Measurements from ENCODE around the gene PSMB8.

PSMB8 gene

DNA sequence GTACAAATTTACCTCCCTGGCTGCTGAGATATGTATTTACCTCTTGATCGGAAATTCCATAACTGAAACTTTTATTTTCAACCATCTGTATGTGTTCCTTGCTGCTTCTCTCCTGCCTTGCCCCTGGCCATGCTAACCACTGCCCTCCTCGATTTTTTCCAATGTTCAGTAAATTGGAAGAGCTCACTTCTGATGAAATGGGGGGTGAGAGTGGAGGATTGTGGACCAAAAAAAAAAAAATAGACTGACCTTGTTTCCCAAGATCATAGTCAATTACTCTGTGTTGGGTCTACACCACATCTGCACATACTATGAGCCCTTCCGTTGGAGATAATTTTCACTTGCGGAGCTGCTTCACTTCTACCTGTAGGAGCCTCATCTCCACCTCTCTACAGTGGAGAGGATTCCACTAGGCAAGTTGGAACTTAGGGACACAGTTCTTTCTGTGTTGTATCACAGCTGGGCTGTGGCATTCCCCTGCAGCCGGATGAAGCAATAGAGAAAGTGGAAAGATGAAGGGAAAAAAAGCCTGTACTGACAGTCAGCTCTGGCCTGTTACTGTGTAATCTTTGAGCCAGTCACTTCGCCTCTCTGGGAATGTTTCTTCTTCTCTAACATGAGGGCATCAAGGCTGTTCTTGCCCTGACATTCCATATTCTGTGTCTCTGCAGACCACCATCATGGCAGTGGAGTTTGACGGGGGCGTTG is 11.8 kb upstream of the PSMB8 start:
- no peak for DNase-seq

DNA sequence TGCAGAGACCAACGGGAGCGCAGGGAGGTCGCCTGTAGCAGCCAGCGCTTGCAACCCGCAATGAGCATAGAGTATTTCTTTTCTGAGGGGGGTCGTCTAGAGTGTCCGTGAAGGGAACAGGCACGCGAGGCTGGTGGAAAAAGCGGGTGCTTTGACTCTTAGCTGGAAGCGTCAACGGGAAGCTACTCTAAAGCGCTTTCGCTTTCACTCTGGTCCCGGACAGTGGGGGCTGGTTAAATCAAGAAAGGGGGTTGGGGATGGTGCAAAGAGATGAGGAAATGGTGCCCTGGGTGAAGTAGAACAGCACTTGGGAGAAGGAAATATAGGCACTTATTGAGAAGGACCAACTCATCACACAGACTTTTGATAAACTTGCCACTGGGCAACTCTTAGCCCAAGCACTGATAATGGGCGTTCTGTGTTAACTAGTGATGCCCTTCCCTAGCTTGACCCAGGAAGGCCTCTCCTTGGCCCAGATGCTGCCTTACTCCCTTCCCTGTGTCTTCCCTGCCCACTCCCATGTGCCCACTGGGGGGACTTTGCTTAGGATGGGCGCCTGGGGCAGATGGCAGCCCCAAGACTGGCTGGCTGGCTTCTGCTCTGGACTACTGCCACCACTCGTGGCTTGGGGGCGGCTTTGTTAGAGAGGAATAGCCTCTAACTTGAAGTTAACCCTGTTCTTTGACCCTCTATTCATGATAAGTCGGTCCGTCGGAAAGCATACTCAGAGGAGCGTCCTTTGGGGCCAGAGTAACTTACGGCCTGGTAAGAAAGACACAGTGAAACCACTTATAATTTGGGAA is 10.7 kb upstream of the PSMB8 start:
- peak; percentile 36 for DNase-seq

DNA sequence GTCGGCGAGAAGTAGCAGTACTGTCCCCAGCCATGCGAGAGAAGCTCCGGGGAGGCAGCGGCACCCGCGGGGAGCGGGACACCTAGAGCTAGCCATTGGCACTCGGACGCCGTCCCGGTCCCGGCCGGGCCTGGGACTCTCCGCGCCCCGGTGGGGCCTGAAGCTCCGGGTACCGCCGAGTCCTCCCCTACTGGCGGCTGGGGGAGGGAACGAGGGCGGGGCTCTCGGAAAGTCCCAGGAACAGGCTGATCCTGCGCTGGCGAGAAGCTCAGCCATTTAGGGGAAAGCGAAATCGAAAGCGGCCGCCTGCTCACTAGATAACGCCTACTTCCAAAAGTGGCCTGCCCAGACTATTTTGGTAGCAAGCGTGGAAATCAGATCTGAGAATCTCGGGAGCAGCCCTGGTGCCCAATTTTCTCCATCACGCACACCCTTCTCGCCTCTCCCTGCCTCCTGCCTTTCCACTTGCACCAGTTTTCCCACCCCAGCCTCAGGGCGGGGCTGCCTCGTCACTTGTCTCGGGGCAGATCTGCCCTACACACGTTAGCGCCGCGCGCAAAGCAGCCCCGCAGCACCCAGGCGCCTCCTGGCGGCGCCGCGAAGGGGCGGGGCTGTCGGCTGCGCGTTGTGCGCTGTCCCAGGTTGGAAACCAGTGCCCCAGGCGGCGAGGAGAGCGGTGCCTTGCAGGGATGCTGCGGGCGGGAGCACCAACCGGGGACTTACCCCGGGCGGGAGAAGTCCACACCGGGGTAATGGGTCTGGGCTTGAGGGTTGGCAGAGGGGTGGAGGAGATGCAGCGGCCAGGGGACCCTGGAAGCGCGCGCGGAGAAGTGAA is 9.9 kb upstream of the PSMB8 start, which contains the start of the genes PSMB9 and TAP1:
TSS of gene PSMB9 (plus strand) at position 652 of the 835 bp plus-strand sequence. CDS start at position 690, 38 bp downstream.
TSS of gene TAP1 (minus strand) at position 164 of the 835 bp plus-strand sequence. CDS start at position 96, 68 bp downstream.
- peak; percentile 90 for DNase-seq

DNA sequence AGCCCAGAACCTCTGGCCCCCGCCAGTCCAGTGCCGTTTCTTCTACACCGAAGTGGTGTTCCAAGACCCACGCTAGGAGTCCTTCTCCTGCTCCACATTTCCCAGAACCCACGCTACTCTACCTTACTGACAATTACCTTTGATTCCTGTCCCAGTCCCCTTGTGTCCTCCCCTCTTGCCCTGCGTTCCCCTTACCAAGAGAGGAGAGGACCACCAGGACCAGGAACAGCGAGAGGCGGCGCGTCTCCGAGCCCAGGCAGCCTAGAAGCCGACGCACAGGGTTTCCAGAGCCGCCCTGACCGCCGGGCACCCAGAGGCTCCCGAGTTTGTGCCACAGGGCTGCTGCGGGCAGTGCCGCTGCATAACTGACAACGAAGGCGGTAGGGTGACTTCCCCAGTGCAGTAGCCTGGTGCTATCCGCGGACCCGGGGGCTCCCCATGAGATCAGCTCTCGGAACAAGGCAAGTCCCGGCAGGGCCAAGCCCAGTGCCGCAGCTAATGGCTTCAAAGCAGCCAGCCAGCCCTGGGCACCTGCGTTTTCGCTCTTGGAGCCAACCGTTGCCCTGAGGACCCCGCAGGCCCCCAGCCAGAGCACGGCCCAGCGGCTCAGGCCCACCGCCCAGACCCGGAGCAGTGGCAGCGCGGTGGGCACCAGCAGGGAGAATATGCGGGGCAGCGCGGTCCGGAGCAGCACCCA is 9.1 kb upstream of the PSMB8 start:
- peak; percentile 47 for DNase-seq

DNA sequence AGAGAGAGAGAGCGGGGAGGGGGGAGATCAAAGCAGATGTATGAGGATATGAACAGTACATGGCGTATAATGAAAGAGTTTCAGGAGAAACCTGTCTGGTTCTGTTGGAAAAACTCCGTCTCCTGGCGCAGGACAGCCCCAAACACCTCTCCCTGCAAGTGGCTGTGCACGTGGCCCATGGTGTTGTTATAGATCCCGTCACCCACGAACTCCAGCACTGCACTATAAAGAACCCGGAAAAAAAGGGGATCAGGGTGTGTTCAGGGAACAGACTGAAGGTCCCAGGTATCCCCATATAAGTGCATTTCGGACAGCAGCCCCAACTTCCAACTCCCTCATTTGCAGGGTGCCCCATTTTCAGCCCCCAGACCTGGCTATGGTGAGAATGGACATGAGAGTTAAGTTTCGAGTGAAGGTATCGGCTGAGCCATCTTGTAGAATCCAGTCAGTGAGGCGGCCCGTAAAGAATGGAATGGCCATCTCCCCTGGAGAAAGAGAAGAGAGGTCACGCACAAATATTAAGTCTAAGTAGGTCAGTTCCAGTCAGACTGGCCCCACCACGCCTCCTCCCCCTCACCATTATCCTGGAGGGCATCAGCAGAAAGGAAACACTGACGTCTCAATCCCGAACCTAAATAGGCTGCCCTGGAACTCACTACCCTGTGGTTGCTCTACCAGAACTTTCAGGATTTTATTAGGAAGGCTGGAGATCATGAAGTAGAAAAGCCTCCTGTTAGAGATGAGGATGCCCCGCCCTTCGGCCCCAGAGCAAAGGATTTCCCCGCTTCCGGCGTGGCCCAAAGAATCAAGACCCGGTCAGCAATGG is 8.4 kb upstream of the PSMB8 start:
- no peak for DNase-seq

DNA sequence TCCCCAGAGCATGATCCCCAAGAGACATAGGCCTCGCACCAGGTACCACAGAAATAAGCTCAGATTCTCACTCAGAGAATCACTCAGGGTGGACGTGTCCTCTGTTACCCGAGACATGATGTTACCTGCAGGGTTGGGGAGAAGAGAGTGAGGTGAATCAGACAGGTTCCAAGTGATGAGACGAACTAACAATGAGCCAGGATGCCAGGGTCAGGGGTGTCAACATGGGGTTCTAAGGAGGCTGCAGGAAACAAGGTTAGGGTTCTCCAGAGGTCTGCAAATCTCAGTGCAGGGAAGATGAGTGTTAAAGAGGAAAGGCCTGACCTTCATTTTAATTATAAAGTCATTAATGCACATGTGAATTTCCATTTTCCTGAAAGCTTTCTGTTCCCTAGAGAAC is 7.2 kb upstream of the PSMB8 start:
- no peak for DNase-seq

DNA sequence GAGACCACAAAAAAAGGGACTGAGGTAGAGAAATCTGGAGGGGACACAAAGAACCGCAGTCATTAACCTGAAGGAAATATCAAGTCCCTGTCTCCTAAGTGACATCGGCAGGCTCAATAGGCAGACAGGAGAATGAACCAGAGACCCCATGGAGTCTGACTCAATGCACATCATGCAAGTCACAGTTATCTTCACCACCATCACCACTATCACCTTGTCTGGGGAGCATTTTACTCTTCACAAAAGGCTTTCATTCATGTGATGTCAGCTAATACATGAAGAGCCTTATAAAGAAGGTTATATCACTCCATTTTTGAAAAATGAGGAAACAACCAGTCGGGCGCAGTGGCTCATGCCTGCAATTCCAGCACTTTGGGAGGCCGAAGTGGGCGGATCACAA is 5.3 kb upstream of the PSMB8 start:
- DNase-seq = no peak

DNA sequence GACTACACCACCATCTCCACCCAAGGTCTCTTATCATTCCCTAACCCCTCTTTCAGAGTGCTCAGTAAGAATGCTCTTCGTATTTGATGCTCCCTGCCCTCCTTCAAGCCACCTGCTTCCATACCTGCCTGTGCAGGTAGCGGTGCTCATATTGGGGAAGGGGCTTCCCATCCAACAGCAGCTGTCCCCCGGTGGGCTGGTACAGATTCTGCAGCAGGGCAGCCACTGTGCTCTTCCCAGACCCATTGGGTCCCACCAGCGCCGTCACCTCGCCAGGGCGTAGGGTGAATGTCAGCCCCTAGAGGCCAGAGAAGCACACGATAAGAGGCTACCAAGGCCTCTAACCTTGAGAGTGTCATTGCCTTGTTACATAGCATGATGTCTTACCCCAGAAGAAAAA is 3.9 kb upstream of the PSMB8 start:
- DNase-seq = no peak

DNA sequence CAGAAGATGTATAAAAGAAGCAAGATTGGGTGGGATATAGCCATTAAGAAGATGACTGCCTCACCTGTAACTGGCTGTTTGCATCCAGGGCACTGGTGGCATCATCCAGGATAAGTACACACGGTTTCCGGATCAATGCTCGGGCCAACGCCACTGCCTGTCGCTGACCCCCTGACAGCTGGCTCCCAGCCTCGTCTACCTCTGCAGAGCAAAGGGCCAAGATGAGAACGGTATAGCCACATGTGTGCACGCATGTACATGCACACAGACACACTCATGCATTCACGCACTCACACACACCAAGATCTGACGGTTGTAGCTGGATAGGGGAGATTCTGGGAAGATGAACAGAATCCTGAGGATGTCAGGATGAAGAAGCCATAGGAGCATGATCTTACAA is 3.2 kb upstream of the PSMB8 start:
- DNase-seq = no peak

DNA sequence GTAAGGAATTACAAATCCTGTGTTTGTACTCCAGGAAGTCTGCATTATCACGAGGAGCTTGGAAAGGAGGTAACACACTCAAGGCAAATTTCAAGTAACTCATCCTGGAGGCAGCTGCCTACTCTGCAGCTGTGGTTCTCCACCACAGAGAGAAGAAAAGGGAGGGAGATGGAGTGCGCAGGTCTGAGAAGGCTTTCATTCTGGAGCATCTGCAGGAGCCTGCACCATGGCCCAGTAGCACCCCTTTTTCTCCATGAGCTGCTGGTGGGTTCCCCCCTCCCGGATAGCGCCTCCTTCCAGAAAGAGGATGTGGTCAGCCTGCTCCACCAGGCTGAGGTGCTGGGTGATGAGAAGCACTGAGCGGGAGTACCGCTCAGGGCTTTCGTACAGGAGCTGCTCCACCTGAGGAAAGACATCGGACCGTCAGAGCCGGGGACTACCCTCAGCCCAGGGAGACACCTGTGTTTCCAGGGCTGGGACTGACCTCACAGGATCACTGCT is 1.6 kb upstream of the PSMB8 start:
- peak; percentile 25 for DNase-seq

DNA sequence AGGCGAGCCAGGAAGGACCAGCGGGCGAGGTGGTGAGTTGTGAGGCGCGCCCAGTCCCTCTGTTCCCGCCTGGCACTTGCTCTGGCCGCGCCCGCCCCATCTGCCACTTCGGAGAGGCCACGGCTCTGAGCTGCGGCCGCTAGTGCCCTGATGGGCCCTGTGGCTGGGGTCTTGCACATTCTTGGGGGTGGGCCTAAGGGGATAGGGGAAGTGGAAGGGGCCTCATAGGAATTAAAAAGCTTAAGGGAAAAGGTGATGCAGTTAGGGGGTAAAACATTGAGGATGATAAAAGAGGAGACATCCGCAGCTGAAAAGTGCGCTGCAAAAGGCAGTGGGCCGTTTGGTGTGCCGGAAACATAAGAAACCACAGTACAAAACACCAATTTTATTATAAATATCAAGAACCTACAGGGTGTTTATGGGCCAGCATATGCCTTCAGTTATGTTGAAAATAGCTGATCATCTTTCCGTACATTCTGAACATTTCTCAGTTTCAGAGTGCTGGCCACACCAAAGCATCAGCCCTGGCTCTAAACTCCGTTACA is 1.1 kb upstream of the PSMB8 start:
- no peak for DNase-seq

DNA sequence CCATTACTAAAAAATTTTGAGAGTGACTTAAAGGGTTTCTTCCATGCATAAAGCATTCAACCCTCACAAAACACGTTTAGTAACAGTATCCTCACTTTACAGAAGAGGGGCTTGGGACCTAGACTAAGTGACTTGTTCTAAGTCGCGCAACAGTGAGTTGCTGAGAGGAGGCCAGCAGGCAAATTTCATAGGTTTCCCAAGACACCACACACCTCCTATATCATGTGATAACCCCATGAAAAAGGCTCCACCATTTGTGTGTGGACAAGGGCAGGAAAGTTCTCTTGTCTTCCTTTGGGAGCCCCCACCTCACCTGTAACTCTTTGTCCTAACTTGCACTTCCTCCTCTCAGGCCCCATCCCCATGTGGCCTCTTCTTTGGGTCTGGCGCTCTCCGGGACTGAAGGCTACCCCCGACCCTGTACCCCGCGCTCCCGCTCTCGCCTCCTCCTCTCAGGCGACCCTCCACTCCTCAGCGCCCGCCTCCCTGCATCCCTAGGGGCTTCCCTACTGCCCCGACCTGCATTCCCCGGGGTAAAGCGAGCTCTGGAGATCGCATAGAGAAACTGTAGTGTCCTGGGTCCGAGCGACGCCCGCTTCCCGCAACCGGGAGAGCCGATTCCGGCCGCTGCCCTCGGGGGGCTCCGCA is 392 bp downstream of the PSMB8 start:
- DNase-seq = no peak

DNA sequence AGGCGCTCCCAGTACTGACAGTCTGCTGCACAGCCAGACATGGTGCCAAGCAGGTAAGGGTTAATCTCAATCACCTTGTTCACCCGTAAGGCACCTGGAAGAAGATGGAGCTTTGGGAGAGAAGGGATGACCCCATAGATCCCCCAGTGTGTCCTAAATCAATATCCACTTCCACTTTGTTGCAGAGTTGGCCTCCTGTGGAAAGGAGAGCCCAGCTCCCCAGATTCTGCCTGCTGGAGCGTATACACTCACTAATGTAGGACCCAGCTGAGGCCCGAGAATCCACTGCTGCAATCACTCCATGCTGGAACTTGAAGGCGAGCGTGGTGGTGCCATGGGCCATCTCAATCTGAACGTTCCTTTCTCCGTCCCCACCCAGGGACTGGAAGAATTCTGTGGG is 1.2 kb downstream of the PSMB8 start:
- DNase-seq = no peak

DNA sequence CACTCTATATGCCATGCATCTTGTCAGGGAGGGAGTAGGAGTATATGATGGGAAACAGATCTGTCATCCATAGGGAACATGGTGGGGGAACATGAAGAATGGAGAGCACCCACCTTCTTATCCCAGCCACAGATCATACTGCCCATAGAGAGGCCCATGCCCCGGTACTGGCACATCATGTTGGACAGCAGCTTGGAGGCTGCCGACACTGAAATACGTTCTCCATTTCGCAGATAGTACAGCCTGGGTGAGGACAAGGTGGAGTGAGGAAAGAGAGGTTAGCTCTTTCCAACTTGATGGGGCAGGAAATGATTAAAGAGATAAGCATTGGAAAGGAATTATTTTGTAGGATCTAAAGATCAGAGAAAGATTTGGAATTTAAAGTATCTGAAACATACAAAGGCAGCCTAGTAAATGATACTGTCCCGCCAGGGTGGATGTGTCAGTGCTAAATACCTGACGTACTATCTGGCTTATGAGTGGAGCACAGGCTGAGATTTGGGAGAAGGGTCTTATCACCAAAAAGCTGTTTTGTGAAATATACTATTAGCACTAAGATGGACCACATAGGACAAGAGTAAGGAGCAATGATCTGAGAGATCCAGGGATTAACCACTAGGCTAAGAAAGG is 1.7 kb downstream of the PSMB8 start:
- DNase-seq = no peak

DNA sequence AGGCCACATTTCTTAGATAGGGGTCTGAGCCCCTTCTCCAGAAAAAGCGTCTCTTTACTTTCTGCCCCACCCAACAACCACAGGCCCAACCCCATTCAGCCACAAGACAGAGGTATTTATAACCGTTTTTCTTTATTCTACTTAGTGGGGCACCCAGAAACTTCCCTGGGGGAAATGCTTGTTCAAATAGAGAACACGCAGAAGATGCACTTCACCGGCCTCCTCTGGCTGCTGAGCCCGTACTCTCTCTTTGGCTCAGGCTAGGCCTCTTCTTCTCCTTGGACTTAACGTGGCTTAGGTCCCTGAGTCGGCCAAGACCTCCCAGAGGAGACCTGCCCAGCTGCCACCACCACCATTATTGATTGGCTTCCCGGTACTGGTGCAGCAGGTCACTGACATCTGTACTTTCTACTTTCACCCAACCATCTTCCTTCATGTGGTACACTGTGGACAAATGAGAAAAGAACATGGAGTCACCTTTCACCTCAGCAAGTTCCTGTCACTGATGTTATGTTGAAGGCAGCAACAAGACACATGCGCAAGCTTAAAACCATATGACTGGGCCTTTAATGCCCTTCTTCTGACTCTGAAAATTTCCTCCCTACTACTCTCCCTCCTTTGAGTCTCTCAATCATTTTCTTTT is 3.1 kb downstream of the PSMB8 start:
- no peak for DNase-seq

DNA sequence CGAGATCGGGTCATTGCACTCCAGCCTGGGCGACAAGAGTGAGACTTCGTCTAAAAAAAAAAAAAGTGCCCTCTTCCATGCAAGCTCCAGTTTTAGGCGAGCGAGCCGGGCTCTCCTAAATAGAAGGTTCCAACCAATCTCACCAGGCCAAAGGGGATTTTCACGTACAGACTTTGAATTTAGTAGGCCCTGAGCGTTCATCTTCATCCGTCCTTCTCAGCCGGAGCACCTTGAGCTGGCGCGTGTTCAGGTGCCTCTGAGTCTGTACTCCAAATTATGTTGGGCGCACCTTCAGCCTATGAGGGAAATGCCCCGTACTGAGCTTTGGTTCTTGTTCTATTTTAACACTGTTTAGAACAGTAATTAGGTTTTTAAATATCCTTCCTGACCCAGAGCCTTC is 4.5 kb downstream of the PSMB8 start:
- no peak for DNase-seq

DNA sequence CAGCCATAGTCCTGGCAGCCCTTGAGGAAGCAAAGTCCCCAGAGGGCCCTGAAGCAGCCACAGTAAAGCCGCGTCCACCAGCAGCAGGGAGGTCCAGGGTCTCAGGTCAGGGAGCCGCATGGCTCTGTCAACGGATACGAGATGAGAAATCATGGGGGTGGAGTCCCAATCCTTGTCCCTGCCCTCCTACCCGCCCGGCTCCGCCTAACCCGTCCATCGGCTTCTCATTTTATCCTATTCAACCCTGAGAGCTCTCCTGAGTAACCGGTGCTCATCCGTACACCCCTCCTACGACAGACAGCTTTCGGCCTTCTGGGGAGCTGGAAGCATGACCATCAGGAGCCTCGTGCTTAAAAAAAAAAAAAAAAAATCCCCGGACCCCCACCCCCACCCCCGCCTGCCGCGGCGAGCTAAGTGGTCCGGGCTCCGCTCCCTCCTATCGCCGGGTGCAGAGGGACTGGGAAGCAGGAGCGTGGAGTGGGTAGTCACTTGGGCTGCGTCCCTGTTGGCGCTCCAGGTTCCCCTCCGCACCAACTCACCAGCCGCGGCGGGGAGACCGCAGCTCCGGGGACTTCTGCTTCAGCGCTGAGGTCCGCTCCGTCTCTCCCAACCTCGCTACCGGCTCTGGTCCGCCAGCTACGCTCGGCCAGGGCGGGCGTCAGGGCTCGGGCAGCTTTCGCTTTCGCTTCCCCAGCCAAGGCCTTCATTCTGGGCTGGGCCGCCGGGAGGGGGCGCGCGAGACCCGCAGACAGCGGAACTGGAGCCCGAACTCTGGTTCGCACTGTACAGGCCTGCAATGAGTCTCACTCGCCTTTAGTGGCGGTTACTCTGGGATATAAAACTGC is 5.5 kb downstream of the PSMB8 start, which contains the start of gene TAP2:
TSS of gene TAP2 (minus strand) at position 626 of the 845 bp plus-strand sequence. CDS start at position 120, 506 bp downstream.
- peak; percentile 99 for DNase-seq

DNA sequence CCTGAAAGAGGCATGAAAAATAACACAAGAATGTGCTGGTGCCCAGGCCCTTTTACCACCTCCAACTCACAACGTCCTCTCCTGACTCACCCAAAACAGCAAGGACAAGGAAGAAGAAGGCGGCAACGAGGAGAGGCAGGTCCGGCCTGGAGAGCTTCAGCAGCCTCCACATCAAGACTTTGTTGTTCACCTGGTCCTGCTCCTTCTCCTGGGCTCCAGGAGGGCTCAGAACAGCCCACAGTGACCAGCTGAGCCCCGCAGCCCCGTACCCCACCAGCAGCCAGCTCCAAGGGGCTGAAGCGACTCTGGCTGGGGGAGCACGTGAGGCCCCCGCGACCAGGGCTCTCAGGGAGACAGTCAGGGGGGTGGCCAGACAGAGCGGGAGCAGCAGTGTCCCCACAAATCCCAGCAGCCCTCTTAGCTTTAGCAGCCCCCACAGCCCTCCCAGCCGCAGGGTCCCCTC is 6.2 kb downstream of the PSMB8 start:
- DNase-seq = no peak

Measured in T-helper 9 cell (primary cell).